NOMO-1 (cell line): Measurements from ENCODE around the gene C16orf96.

Source experiments
- DNase-seq, 2 experiments: peaks; one replicate each; lab custom pipeline; 2025; ENCODE audit not compliant: unreplicated experiment in 2 of 2; lab: John Stamatoyannopoulos, UW

The C16orf96 gene

GRCh38 chr16:4556112-4556511, at the start of gene C16orf96:
Gene C16orf96 (plus strand): TSS chr16:4556340. CDS start chr16:4556490, 150 bp downstream.
- no peak for DNase-seq

GRCh38 chr16:4506450-4506849, 49.7 kb upstream of the C16orf96 start:
- DNase-seq, result peak; percentile 15 to 74

GRCh38 chr16:4507588-4508345, 48.4 kb upstream of the C16orf96 start:
- no peak for DNase-seq

GRCh38 chr16:4508806-4509205, 47.3 kb upstream of the C16orf96 start:
- no peak for DNase-seq

- no peak for DNase-seq
Observed at GRCh38 chr16:4509420-4509819, 46.7 kb upstream of the C16orf96 start.

- no peak for DNase-seq
Observed at GRCh38 chr16:4510131-4510530, 46.0 kb upstream of the C16orf96 start.

- peak; percentile 42 to 53 for DNase-seq
Observed at GRCh38 chr16:4510747-4511426, 45.3 kb upstream of the C16orf96 start.

- peak in 1 of 2 experiments; percentile 5 for DNase-seq
Observed at GRCh38 chr16:4511441-4512082, 44.6 kb upstream of the C16orf96 start.

GRCh38 chr16:4512473-4512872, 43.7 kb upstream of the C16orf96 start:
- DNase-seq, result no peak

- no peak for DNase-seq
Observed at GRCh38 chr16:4513086-4513860, 42.9 kb upstream of the C16orf96 start.

GRCh38 chr16:4513881-4514280, 42.3 kb upstream of the C16orf96 start:
- no peak for DNase-seq

GRCh38 chr16:4514606-4515005, 41.5 kb upstream of the C16orf96 start:
- no peak for DNase-seq

- DNase-seq, result peak; percentile 76 to 93
Observed at GRCh38 chr16:4515611-4516233, 40.4 kb upstream of the C16orf96 start.

- DNase-seq, result no peak
Observed at GRCh38 chr16:4517812-4518680, 38.1 kb upstream of the C16orf96 start.

- no peak for DNase-seq
Observed at GRCh38 chr16:4519274-4520058, 36.7 kb upstream of the C16orf96 start.

- DNase-seq, result no peak
Observed at GRCh38 chr16:4520913-4521312, 35.2 kb upstream of the C16orf96 start.

GRCh38 chr16:4522051-4522581, 34.0 kb upstream of the C16orf96 start:
- DNase-seq, result no peak

GRCh38 chr16:4523686-4524085, 32.5 kb upstream of the C16orf96 start:
- no peak for DNase-seq

- DNase-seq, result no peak
Observed at GRCh38 chr16:4524571-4524970, 31.6 kb upstream of the C16orf96 start.
